ENCODE measurements around the gene ST8SIA1.

ST8SIA1 gene

GRCh38 chr12:22282283-22282682, 52.2 kb downstream of the ST8SIA1 start:
- DNase-seq: no peak

GRCh38 chr12:22276867-22277266, 57.6 kb downstream of the ST8SIA1 start:
- no peak for DNase-seq

GRCh38 chr12:22276313-22276712, 58.2 kb downstream of the ST8SIA1 start:
- DNase-seq: no peak

GRCh38 chr12:22275843-22276242, 58.7 kb downstream of the ST8SIA1 start:
- no peak for DNase-seq

- no peak for DNase-seq
These were observed 62.0 kb downstream of the ST8SIA1 start for GRCh38 chr12:22272335-22273151.

GRCh38 chr12:22271023-22271422, 63.5 kb downstream of the ST8SIA1 start:
- DNase-seq: no peak

GRCh38 chr12:22268973-22269372, 65.5 kb downstream of the ST8SIA1 start:
- DNase-seq: no peak

GRCh38 chr12:22268406-22268805, 66.1 kb downstream of the ST8SIA1 start:
- DNase-seq: no peak

GRCh38 chr12:22266101-22266500, 68.4 kb downstream of the ST8SIA1 start:
- no peak for DNase-seq

GRCh38 chr12:22264380-22264779, 70.1 kb downstream of the ST8SIA1 start:
- DNase-seq: no peak

- peak; percentile 9 for DNase-seq
These were observed 72.2 kb downstream of the ST8SIA1 start for GRCh38 chr12:22262309-22262708.

- DNase-seq: no peak
These were observed 77.4 kb downstream of the ST8SIA1 start for GRCh38 chr12:22257100-22257499.

GRCh38 chr12:22256605-22257004, 77.9 kb downstream of the ST8SIA1 start:
- DNase-seq: no peak

- DNase-seq: no peak
These were observed 78.5 kb downstream of the ST8SIA1 start for GRCh38 chr12:22256041-22256441.

GRCh38 chr12:22255097-22255496, 79.4 kb downstream of the ST8SIA1 start:
- no peak for DNase-seq

GRCh38 chr12:22254478-22254877, 80.0 kb downstream of the ST8SIA1 start:
- DNase-seq: no peak

- no peak for DNase-seq
These were observed 82.5 kb downstream of the ST8SIA1 start for GRCh38 chr12:22252057-22252456.

- no peak for DNase-seq
These were observed 83.7 kb downstream of the ST8SIA1 start for GRCh38 chr12:22250762-22251161.

GRCh38 chr12:22248571-22249115, 85.9 kb downstream of the ST8SIA1 start:
- DNase-seq: no peak

GRCh38 chr12:22248121-22248520, 86.4 kb downstream of the ST8SIA1 start:
- DNase-seq: no peak

GRCh38 chr12:22246217-22246846, 88.2 kb downstream of the ST8SIA1 start:
- DNase-seq: no peak

GRCh38 chr12:22242726-22243125, 91.8 kb downstream of the ST8SIA1 start:
- DNase-seq: no peak

GRCh38 chr12:22238211-22238610, 96.3 kb downstream of the ST8SIA1 start:
- no peak for DNase-seq

- DNase-seq: no peak
These were observed 99.9 kb downstream of the ST8SIA1 start for GRCh38 chr12:22234561-22234960.
